CD1c-positive myeloid dendritic cell (primary cell): ENCODE data around the gene EFCAB10.

ENCODE experiments used
- DNase-seq: peaks from one replicate; pipeline ENCODE4 v3.0.0-alpha.2; 2016; ENCODE audit errors: extremely low spot score

EFCAB10 gene, protein sequence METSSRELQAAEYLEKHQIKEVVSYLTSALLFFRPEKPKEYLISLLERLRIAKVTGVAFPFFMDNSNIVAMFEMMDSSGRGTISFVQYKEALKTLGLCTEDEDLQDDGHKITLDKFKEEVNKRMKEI

GRCh38 chr7:105581066-105581811, at the start of gene EFCAB10:
Gene EFCAB10 (minus strand): TSS chr7:105581493. CDS start chr7:105581463, 30 bp downstream.
- DNase-seq, result peak; percentile 36

DNA sequence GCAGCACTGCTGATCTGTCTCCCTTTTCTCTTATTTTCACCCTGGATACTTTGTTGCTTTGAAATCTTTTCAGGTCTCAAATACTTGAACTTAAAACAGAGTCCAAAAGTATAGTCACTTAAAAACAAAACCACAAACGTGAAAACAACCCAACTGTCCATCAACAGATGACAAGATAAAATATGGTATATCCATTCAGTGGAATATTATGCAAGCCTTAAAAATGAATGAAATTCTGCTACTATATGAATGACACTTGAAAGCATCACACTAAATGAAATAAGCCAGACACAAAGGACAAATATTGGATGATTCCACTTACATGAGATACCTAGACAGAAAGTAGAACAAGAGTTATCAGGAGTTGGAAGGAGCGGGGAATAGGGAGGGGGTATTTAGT, 44.7 kb upstream of the EFCAB10 start:
- DNase-seq, result no peak

- DNase-seq, result no peak
These were observed 42.6 kb upstream of the EFCAB10 start for GRCh38 chr7:105623906-105624305.

GRCh38 chr7:105623378-105623777, 42.1 kb upstream of the EFCAB10 start:
- no peak for DNase-seq

GRCh38 chr7:105622106-105622731, 40.9 kb upstream of the EFCAB10 start:
- no peak for DNase-seq

DNA sequence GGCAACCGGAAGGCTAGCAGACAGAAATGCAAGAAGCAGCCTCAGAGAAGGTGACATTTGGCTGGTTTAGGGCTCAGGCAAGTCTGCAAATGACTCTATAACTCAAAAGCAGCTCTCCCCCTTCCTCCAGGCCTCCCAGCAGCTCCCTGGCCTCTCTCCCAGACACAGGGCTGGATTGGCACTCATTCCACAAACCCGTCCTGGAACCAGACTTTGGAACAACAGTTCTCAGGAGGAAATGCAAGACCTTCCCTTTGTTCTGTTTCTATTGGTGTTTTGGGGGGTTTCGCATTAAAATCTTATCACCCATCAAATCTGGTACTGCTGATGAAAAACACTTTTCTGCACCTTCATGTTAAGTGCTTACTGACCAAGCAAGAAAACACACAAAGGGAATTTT, 40.3 kb upstream of the EFCAB10 start:
- no peak for DNase-seq

GRCh38 chr7:105621176-105621575, 39.9 kb upstream of the EFCAB10 start:
- DNase-seq, result no peak

GRCh38 chr7:105619590-105619989, 38.3 kb upstream of the EFCAB10 start:
- no peak for DNase-seq

DNA sequence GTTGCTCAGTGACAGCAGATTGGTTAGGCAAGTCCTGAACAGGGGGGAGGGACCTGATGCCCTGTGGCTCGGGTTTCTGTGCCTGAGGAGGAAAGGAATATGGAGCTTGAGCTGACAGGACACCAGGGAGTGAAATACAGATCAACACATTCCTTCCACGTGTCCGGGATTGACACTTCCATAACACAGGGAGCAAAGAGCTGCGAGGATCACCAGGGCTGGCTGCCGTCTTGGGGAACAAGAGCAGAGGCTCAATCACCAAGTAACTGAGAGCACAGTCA, 36.7 kb upstream of the EFCAB10 start:
- DNase-seq, result no peak

DNA sequence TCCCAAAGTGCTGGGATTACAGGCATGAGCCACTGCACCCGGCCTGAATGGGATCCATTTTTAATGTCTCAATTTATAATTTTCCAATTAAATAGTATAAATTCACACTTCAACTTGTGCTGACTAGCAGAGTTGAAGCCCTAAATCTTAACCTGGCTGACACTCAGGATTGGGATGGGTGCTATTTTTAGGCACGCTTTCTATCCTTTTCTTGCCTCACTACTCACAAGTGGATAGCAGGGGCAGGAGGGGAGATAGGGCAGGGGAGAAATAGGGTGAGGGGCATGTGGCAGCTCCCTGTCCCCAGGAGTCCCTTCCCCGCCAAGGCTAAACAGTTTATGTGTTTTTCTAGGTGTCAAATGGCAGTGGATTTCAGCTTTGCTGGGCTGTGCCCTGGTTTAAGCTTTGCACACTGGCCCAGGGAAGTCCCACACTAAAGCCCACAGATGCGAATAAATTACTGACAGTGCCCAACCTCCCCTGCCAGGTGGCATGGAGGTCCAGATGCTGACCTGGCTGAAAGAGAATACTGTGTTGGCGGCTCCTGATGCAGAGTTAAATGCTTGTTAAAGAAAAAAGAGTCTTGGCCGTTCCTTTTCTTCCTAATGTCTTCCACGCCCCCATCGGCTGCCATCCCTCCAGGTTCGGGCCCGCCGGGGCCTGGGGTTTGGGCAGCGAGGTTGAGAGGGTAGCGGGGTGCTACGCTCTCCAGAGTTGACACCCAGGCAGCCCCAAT, 36.2 kb upstream of the EFCAB10 start:
- no peak for DNase-seq

- no peak for DNase-seq
These were observed 33.1 kb upstream of the EFCAB10 start for GRCh38 chr7:105614341-105614840.

DNA sequence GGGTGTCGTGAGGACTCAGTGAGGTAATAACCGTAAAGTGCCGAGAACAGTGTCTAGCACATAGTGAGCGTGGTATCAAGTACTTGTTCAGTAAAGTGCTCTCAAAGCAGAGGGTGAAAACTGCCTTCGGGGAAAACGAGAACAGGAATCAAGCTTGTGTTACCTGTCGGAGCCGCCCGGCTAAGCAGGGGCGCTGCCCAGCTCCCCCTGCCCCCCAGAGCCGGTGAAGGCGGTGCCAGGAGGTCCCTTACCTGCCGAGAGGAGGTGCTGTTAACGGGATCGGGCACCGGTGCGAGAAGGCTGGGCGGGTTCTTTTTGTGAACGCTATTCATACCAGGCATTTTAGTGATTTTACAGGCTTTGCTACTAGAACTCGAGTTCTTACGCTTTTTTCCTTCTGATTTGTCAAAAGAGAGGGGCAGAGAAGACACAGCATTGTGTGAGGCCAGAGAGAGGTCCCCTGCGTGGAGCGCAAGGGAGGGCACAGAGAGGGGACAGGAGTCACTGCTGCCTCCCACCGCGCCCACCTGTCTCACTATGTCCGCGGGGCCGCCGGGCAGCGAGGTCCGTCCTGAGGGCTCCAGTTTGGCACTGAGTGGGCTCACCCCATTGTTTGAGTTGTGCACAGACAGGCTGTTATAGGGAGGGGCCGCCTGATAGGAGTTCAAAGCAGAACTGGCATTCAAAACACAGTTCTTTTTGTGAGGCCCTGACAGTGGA, 32.5 kb upstream of the EFCAB10 start:
- no peak for DNase-seq

DNA sequence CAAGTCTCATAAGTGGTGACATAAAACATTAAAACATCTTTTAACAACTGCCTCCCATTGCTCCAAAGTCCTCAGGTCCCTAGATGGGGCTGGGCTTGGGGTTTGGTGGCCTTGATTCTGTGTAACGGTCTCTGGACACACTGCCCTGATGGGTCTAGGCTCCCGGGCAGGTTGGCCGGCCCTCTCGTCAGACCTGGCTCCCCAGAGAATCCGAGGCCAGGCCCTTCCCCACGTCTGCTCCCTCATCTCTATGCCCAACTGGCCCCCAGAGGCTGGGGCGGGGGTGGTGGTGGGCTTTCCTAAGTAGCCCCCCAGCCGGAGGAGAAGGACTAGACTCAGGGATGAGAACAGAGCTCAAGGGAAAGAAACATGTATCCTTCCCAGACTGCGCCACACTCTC, 31.5 kb upstream of the EFCAB10 start:
- DNase-seq, result no peak

- no peak for DNase-seq
These were observed 30.8 kb upstream of the EFCAB10 start for GRCh38 chr7:105611856-105612775.

GRCh38 chr7:105610165-105610930, 29.1 kb upstream of the EFCAB10 start:
- DNase-seq, result no peak

DNA sequence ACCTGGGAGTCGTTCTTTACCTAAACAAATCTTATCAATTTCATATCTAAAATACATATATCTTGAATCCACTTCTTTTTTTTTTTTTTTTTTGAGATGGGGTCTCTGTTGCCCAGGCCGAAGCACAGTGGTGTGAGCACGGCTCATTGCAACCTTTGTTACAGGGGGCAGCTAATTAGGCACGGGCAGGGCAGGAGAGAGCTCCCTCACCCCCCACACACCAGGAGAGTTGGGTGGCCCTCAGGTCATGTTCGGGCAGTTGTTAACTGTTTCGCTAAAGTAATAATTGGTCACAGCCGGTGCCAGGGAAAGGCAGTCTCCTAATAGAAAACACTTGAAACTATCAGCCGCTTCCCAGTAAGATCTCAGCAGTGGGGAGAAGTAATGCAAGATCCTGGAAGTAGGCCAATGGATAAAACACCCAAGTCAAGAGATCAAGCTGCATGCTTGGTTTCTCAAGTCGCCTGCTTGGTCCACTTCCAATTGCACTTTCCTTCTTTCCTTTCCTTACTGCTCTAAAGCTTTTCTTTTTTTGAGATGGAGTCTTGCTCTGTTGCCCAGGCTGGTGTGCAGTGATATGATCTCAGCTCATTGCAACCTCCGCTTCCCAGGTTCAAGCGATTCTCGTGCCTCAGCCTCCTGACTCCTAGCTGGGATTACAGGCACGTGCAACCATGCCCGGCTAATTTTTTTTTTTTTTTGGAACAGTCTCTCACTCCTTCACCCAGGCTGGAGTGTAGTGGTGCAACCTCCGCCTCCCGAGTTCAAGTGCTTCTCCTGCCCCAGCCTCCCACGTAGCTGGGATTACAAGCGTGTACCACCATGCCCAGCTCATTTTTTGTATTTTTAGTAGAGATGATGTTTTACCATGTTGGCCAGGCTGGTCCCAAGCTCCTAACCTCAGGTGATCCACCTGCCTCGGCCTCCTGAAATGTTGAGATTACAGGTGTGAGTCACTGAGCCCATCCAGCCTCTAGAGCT, 21.3 kb upstream of the EFCAB10 start:
- no peak for DNase-seq

DNA sequence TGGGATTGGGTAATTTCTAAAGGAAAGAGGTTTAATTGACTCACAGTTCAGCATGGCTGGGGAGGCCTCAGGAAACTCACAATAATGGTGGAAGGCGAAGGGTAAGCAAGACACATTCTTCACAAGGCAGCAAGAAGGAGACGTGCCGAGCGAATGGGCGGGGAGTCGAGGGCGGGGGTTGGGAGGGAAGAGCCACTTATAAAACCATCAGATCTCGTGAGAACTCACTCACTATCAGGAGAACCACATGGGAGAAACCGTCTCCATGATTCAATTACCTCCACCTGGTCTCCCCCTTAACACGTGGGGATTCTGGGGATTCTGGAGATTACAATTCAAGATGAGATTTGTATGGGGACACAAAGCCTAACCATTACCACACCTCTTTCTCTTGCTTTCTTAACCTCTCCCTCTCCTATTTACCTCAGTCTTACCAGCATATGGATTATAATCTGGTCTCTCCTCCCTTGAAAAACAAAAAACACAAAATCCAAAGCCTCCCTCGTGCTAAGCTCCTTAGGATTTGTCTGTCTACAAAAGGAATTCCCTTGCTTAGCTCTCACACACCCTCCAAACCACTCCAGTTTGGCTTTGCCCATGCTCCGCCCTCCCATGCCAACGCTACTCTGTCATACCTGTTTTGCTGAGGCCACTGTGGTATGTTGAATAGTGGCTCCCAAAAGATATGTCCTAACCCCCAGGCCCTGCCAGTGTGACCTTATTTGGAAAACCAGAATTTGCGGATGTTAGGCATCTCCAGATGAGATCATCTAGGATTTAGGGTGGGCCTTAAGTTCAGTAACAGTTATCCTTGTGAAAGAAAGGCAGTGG, 19.6 kb upstream of the EFCAB10 start:
- DNase-seq, result no peak

DNA sequence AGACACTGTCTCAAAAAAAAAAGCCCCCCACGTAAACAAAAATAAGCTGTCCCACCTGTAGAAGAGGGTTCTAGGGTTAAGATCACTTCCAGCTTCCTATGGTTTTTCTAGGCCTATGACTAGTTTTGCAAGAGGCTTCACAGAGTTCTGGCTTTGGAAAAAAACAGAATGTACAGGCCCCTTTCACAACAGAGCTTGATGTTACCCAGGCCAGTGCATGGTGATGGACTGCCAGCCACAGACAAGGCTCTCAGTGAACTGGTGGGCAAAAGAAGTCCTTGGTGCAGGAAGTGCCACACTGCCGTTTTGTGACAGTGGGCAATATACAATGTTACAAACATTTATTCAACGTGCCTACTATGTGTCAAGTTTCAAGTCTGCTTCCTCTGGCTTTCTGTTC, 18.3 kb upstream of the EFCAB10 start:
- no peak for DNase-seq
